Body of pancreas (tissue), 4 donors: Measurements from ENCODE around the gene INTS6L.

Experiments used
- POLR2A ChIP-seq, 3 donors: fragments of 450-650 bp; IDR thresholded peaks; one replicate each; pipeline ENCODE4 v1.6.1; 2016; ENCODE audit warnings: antibody characterized with exemption in 3 of 3, mild to moderate bottlenecking in 2 of 3
- TF ChIP-seq, protein P1 (sequence below), 7 experiments: fragments of 450-650 bp in 4 of 7; fragments of 200-600 bp in 3 of 7; sonication (generic) in 3 of 7; IDR thresholded peaks; one replicate each; pipeline ENCODE4 v1.5.1; 2016 to 2019; ENCODE audit warnings: antibody characterized with exemption in 7 of 7

DNA sequence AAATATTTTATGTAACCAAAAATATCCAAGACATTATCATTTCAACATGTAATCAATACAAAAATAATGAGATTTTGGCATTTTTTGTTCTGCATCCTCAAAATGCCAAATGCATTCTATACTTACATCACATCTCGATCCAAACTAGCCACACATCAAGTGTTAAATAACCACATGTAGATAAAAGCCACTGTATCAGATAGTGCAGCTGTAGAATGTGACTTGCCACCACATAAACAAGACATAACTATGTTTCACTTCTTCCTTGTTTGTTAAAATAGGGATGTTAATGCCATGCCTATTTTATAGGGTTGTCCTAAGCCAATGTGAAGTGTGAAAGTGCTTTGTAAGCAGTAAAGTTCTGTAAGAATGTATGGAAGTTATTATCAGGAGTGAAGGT, 20.9 kb downstream of the INTS6L start:
- TF ChIP-seq POLR2A (IDR thresholded peaks at IDR 0.05) = no peak
- TF ChIP-seq, protein P1, sequence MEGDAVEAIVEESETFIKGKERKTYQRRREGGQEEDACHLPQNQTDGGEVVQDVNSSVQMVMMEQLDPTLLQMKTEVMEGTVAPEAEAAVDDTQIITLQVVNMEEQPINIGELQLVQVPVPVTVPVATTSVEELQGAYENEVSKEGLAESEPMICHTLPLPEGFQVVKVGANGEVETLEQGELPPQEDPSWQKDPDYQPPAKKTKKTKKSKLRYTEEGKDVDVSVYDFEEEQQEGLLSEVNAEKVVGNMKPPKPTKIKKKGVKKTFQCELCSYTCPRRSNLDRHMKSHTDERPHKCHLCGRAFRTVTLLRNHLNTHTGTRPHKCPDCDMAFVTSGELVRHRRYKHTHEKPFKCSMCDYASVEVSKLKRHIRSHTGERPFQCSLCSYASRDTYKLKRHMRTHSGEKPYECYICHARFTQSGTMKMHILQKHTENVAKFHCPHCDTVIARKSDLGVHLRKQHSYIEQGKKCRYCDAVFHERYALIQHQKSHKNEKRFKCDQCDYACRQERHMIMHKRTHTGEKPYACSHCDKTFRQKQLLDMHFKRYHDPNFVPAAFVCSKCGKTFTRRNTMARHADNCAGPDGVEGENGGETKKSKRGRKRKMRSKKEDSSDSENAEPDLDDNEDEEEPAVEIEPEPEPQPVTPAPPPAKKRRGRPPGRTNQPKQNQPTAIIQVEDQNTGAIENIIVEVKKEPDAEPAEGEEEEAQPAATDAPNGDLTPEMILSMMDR (IDR thresholded peaks at IDR 0.05) = no peak
